ENCODE data around the gene UROC1. TPM values are rescaled to one million over a fixed set of nuclear protein-coding genes. Genes with fewer than 3 reads are reported as not detected.

UROC1 gene
- total and polyA plus RNA-seq, 8 donors, result 0.09 TPM; not detected in 7

DNA sequence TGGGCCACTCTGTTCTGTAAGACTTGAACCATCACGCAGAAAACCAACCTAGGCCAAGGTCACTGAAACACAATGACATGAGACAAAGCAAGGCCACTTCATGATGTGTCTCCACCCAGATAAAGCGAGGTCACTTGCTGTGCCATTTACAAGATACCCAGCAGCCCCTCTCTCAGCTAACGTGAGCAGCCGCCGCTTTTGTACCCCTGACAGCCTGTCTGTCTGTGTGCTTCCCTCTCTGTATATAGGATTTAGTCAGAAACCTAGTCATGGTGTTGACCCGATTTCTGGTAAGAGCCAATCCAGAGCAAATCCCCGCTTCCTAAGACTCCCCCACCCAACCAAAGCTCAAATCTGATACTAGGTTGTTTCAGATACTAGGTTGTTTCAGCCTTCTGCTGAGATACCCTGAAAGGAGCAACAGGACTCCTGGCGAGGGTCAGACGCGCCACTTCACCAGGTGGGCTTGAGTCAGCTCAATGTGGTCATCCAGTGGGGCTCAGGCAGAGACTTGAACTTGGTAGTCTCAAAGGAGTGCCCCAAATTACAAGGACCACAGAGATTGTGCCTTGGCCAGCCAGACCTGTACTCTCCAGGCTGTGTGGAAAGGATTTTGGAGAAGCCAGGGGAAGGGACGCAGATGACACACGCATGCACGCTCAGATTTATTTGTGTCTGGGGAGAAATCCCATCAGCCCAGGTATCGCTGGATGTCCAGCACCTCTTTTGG, 38.8 kb downstream of the UROC1 start:
- FAIRE-seq, result no peak
- Histone ChIP-seq H3K27me3 (no peaks in the 10 kb centered on the region), H3K27ac (no peak overlapping the region), H3K9me3 (no peaks in the 10 kb centered on the region), H3K4me3 (no peak overlapping the region), H3K4me1 (peaks cover 0 to under 1% (median under 1%) of the 10 kb centered on the region in 3 donors), H3K36me3 (no peaks in the 10 kb centered on the region)
- TF ChIP-seq, protein P1, sequence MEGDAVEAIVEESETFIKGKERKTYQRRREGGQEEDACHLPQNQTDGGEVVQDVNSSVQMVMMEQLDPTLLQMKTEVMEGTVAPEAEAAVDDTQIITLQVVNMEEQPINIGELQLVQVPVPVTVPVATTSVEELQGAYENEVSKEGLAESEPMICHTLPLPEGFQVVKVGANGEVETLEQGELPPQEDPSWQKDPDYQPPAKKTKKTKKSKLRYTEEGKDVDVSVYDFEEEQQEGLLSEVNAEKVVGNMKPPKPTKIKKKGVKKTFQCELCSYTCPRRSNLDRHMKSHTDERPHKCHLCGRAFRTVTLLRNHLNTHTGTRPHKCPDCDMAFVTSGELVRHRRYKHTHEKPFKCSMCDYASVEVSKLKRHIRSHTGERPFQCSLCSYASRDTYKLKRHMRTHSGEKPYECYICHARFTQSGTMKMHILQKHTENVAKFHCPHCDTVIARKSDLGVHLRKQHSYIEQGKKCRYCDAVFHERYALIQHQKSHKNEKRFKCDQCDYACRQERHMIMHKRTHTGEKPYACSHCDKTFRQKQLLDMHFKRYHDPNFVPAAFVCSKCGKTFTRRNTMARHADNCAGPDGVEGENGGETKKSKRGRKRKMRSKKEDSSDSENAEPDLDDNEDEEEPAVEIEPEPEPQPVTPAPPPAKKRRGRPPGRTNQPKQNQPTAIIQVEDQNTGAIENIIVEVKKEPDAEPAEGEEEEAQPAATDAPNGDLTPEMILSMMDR (IDR thresholded peaks at IDR 0.05), result no peak
- DNase-seq, result peak in 1 of 6 donors; percentile 26
- intact Hi-C loops (cut with DNase I), result no loop called here
- WGBS, 2 donors, result 94% methylated on average over 14 of the region's 14 CpGs
- no peak for ATAC-seq

- no peak overlapping the region for H3K4me3 ChIP-seq
- no peak for FAIRE-seq
- H3K36me3 ChIP-seq, result no peaks in the 10 kb centered on the region
- no peak overlapping the region for H3K27ac ChIP-seq
- no peak for ATAC-seq
- TF ChIP-seq, protein P1 (IDR thresholded peaks at IDR 0.05), result no peak
- peaks cover 10 to 18% (median 14%) of the 10 kb centered on the region in 3 donors for H3K4me1 ChIP-seq
- no peaks in the 10 kb centered on the region for H3K9me3 ChIP-seq
- H3K27me3 ChIP-seq, result no peaks in the 10 kb centered on the region
- no peak for DNase-seq
- intact Hi-C loops (cut with DNase I), result no loop called here
- 56 to 69% methylated on average over 4 of the region's 4 CpGs for WGBS, 2 donors
These were observed 40.6 kb downstream of the UROC1 start for GRCh38 chr3:126477061-126477380.

DNA sequence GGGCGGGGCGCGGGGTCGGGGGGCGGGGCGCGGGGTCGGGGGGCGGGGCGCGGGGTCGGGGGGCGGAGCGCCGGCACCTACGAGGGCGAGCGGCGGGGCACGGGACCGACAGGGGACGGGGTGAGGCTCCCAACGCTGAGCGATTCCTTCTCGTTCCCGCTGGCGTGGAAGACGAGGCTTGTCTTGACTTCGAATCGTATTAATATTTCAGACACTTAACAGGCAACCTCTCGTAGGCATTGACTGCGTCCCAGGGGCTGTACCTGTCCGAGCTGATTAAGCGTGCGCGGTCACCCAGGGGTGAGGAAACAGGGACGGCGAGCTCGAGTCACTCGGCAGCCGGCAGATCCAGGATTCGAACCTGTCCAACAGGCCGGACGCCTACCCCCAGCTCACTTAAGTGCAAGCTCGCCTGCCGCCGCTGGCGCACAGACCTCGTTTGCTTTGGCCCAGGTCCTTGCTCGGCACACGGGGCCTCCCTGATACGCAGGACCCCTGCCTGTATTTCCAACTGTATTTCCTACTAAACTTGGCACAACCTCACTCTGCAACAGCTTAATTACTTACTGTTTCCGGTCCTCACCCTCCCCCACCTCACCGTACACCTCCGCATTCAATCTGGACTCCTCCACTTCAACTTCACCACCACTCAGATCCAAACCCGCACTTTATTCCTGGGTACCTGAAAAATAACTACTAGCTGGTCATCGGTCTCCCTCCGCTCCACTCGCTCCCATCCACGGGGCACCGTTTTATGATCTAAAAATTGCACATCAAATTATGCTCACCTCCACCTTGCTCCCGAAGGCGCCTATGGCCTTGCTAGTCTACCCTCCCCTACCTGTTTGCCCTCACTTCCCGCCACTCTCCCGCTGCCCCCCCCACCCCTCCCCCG, 41.2 kb downstream of the UROC1 start:
- Histone ChIP-seq H3K9me3 (no peaks in the 10 kb centered on the region), H3K4me1 (peaks cover 16 to 24% (median 16%) of the 10 kb centered on the region in 3 donors), H3K4me3 (peak overlapping the region; percentile 43 to 60 (median 53)), H3K27ac (peak overlapping the region; percentile 80 to 90 (median 88)), H3K27me3 (no peaks in the 10 kb centered on the region), H3K36me3 (no peaks in the 10 kb centered on the region)
- FAIRE-seq, result no peak
- intact Hi-C loops (cut with DNase I), result no loop called here
- WGBS, 2 donors, result 9 to 10% methylated on average over 50 to 65 of the region's 66 CpGs
- TF ChIP-seq, protein P1 (IDR thresholded peaks at IDR 0.05), result no peak
- DNase-seq, result peak; percentile 68 to 92 (median 78)
- peak; percentile 52 to 63 (median 58) for ATAC-seq

- WGBS, 2 donors, result 0 to 1% methylated on average over 74 to 112 of the region's 112 CpGs
- Histone ChIP-seq H3K4me1 (peaks cover 16 to 27% (median 21%) of the 10 kb centered on the region in 3 donors), H3K4me3 (peak within 1 kb of the TSS; percentile 57 to 76 (median 66)), H3K36me3 (peaks cover 0 to 8% (median 4%) of the 10 kb centered on the region in 3 donors), H3K9me3 (no peaks in the 10 kb centered on the region), H3K27me3 (no peaks in the 10 kb centered on the region), H3K27ac (peak within 1 kb of the TSS; percentile 87 to 94 (median 93))
- DNase-seq (peak; percentile 90 to 99 (median 98)), ATAC-seq (peak; percentile 70 to 87 (median 84)), FAIRE-seq (no peak)
- TF ChIP-seq, protein P1 (IDR thresholded peaks at IDR 0.05), result peak in 2 of 4 donors; percentile 7 to 20
- intact Hi-C loops (cut with DNase I), result no loop called here
These were observed 42.0 kb downstream of the UROC1 start, which contains the start of gene ZXDC for GRCh38 chr3:126475413-126476114. Gene ZXDC, minus strand, starts transcription at chr3:126475891. Its CDS starts 26 bp downstream, at chr3:126475865.
